H1 (cell line): Measurements from ENCODE around the gene DOP1A. TPM values are rescaled to one million over a fixed set of nuclear protein-coding genes. Genes with fewer than 3 reads are reported as not detected.

Source experiments
- CTCF ChIA-PET: fragments of 300-600 bp; sonication (Branson Sonifier 250); formaldehyde crosslinking; loops from one replicate; lab custom pipeline; 2021; ENCODE audit not compliant: partially characterized antibody; lab: Charles Lee
- POLR2A ChIA-PET: fragments of 300-600 bp; sonication (Branson Sonifier 250); formaldehyde crosslinking; loops from one replicate; lab custom pipeline; 2021; ENCODE audit warnings: inconsistent platforms; ENCODE audit not compliant: partially characterized antibody; lab: Charles Lee
- DNase-seq, 2 experiments: peaks; one replicate each; pipeline versions ENCODE4 v3.0.0 to v3.0.0-alpha.2; 2010 to 2022; ENCODE audit warnings: low spot score in 2 of 2, low read depth in 1 of 2, mixed read lengths in 1 of 2
- FAIRE-seq: peaks from 2 replicates; lab custom pipeline; 2011; peaks lifted over from hg19 to GRCh38; lab: Jason Lieb, UNC
- H2AFZ ChIP-seq: 2 replicates; pipeline ENCODE4 v1.8.1; 2012; ENCODE audit warnings: low read length, inconsistent platforms
- H2AK5ac ChIP-seq: 2 replicates; pipeline ENCODE4 v1.6.1; 2013; ENCODE audit warnings: low read depth, low read length
- H2BK120ac ChIP-seq: replicated peaks from 2 replicates; pipeline ENCODE3; 2013; ENCODE audit warnings: low read depth, low read length, inconsistent platforms
- H2BK12ac ChIP-seq: 2 replicates; pipeline ENCODE4 v1.6.1; 2013; ENCODE audit warnings: low read depth, low read length
- H2BK15ac ChIP-seq: 2 replicates; pipeline ENCODE4 v1.6.1; 2013; ENCODE audit warnings: low read length
- H2BK20ac ChIP-seq: 2 replicates; pipeline ENCODE4 v1.6.1; 2013; ENCODE audit warnings: low read length
- H2BK5ac ChIP-seq: 2 replicates; pipeline ENCODE4 v1.6.1; 2013; ENCODE audit warnings: low read depth, low read length
- H3K14ac ChIP-seq: 2 replicates; pipeline ENCODE4 v1.6.1; 2013; ENCODE audit warnings: inconsistent platforms; ENCODE audit not compliant: insufficient read length
- H3K18ac ChIP-seq: 2 replicates; pipeline ENCODE4 v1.6.1; 2013; ENCODE audit warnings: low read length; ENCODE audit errors: extremely low read depth
- H3K23ac ChIP-seq: 2 replicates; pipeline ENCODE4 v1.6.1; 2013; ENCODE audit warnings: inconsistent platforms; ENCODE audit not compliant: insufficient read length
- H3K23me2 ChIP-seq: 2 replicates; pipeline ENCODE4 v1.6.1; 2013; ENCODE audit warnings: low read depth, low read length
- H3K27ac ChIP-seq: 2 replicates; pipeline ENCODE4 v1.6.1; 2011; ENCODE audit warnings: low read depth, low read length, inconsistent platforms
- H3K27me3 ChIP-seq, 4 experiments: replicated peaks in 1 of 4; 1 replicate in 1 of 4; 2 replicates in 3 of 4; pipeline versions ENCODE4 v1.6.1 to v1.8.1; 2011 to 2013; ENCODE audit warnings: low read length in 3 of 4, mild to moderate bottlenecking in 3 of 4, inconsistent platforms in 2 of 4, mixed read lengths in 2 of 4, moderate library complexity in 1 of 4; ENCODE audit not compliant: control insufficient read depth in 3 of 4, insufficient read depth in 3 of 4; ENCODE audit errors: extremely low read depth in 1 of 4
- H3K36me3 ChIP-seq, 4 experiments: 2 replicates each; pipeline versions ENCODE4 v1.6.1 to v1.8.1; 2011 to 2013; ENCODE audit warnings: mild to moderate bottlenecking in 4 of 4, low read length in 3 of 4, moderate library complexity in 2 of 4, control low read depth in 1 of 4, inconsistent platforms in 1 of 4; ENCODE audit not compliant: insufficient read depth in 4 of 4, control insufficient read depth in 2 of 4
- H3K4ac ChIP-seq: replicated peaks from 2 replicates; pipeline ENCODE3; 2013; ENCODE audit warnings: low read length, low read depth, mixed read lengths, inconsistent platforms; ENCODE audit not compliant: insufficient read length
- H3K4me1 ChIP-seq, 4 experiments: replicated peaks in 1 of 4; 1 replicate in 1 of 4; 2 replicates in 3 of 4; pipeline versions ENCODE4 v1.6.1 to v1.8.1; 2011 to 2013; ENCODE audit warnings: low read length in 3 of 4, inconsistent platforms in 2 of 4, mixed read lengths in 1 of 4; ENCODE audit not compliant: insufficient read depth in 4 of 4, control insufficient read depth in 3 of 4
- H3K4me2 ChIP-seq, 2 experiments: 2 replicates each; pipeline versions ENCODE4 v1.6.1 to v1.8.1; 2011 to 2013; ENCODE audit warnings: low read depth in 2 of 2, low read length in 2 of 2, control low read depth in 1 of 2, inconsistent platforms in 1 of 2, mild to moderate bottlenecking in 1 of 2; ENCODE audit not compliant: insufficient read depth in 1 of 2
- H3K4me3 ChIP-seq, 4 experiments: fragments of 200-600, 300-600 bp in 1 of 4; sonication (generic), shearing (Covaris generic), sonication (Bioruptor Twin) in 1 of 4; 2 replicates each; pipeline versions ENCODE4 v1.5.1 to v1.8.1; 2011 to 2016; ENCODE audit warnings: low read length in 4 of 4, low read depth in 3 of 4, control low read depth in 2 of 4, inconsistent platforms in 2 of 4, mild to moderate bottlenecking in 2 of 4, mixed read lengths in 1 of 4, moderate library complexity in 1 of 4; ENCODE audit not compliant: insufficient read depth in 2 of 4; ENCODE audit errors: extremely low read depth in 1 of 4
- H3K56ac ChIP-seq: replicated peaks from 2 replicates; pipeline ENCODE3; 2013; ENCODE audit warnings: low read depth, mild to moderate bottlenecking, mixed read lengths, low read length, inconsistent platforms; ENCODE audit not compliant: insufficient read length
- H3K79me1 ChIP-seq: 2 replicates; pipeline ENCODE4 v1.6.1; 2013; ENCODE audit warnings: low read depth, low read length, control low read depth
- H3K79me2 ChIP-seq, 2 experiments: 2 replicates each; pipeline versions ENCODE4 v1.6.1 to v1.8.1; 2012 to 2013; ENCODE audit warnings: low read length in 2 of 2, mild to moderate bottlenecking in 2 of 2, inconsistent platforms in 1 of 2; ENCODE audit not compliant: insufficient read depth in 2 of 2, control insufficient read depth in 1 of 2
- H3K9ac ChIP-seq, 4 experiments: replicated peaks in 1 of 4; 1 replicate in 1 of 4; 2 replicates in 3 of 4; pipeline versions ENCODE4 v1.6.1 to v1.8.1; 2011 to 2013; ENCODE audit warnings: low read depth in 3 of 4, low read length in 3 of 4, control low read depth in 2 of 4, mild to moderate bottlenecking in 2 of 4, moderate library complexity in 2 of 4, inconsistent platforms in 1 of 4; ENCODE audit errors: extremely low read depth in 1 of 4
- H3K9me3 ChIP-seq, 2 experiments: 2 replicates each; pipeline versions ENCODE4 v1.6.1 to v1.8.1; 2012 to 2013; ENCODE audit warnings: mild to moderate bottlenecking in 2 of 2, moderate library complexity in 2 of 2, control low read depth in 1 of 2, inconsistent platforms in 1 of 2, low read depth in 1 of 2, low read length in 1 of 2, mixed read lengths in 1 of 2; ENCODE audit not compliant: insufficient read depth in 2 of 2
- H4K20me1 ChIP-seq, 2 experiments: replicated peaks in 1 of 2; 2 replicates each; pipeline versions ENCODE3 to v1.8.1; 2011 to 2013; ENCODE audit warnings: inconsistent platforms in 2 of 2, low read length in 2 of 2, mild to moderate bottlenecking in 1 of 2; ENCODE audit not compliant: insufficient read depth in 2 of 2, control insufficient read depth in 1 of 2
- H4K5ac ChIP-seq: 2 replicates; pipeline ENCODE4 v1.6.1; 2013; ENCODE audit warnings: low read length, low read depth, mixed read lengths, inconsistent platforms; ENCODE audit not compliant: insufficient read length
- H4K8ac ChIP-seq: 2 replicates; pipeline ENCODE4 v1.8.0; 2013; ENCODE audit warnings: mild to moderate bottlenecking, moderate library complexity, low read length, inconsistent platforms; ENCODE audit not compliant: insufficient read depth; ENCODE audit errors: extremely low read depth
- H4K91ac ChIP-seq: replicated peaks from 2 replicates; pipeline ENCODE3; 2013; ENCODE audit warnings: low read length, mixed read lengths, inconsistent platforms; ENCODE audit not compliant: insufficient read length
- BCL11A ChIP-seq, 2 experiments: IDR thresholded peaks; one replicate each; pipeline ENCODE4 v1.6.1; 2011; ENCODE audit warnings: low read depth in 2 of 2, low read length in 2 of 2, mild to moderate bottlenecking in 2 of 2
- BRCA1 ChIP-seq: IDR thresholded peaks from 2 replicates; pipeline ENCODE4 v1.6.1; 2012; ENCODE audit warnings: low read depth, low read length, improper control_type of control experiment
- CHD1 ChIP-seq: IDR thresholded peaks from 2 replicates; pipeline ENCODE4 v1.6.1; 2012; ENCODE audit warnings: low read depth, low read length, improper control_type of control experiment
- EZH2 ChIP-seq: fragments of 200-600 bp; sonication (generic); IDR thresholded peaks from 2 replicates; pipeline ENCODE4 v1.7.1; 2012; ENCODE audit warnings: low read depth, mild to moderate bottlenecking, moderate library complexity, low read length, inconsistent platforms; ENCODE audit not compliant: severe bottlenecking
- FOSL1 ChIP-seq: IDR thresholded peaks from 2 replicates; pipeline ENCODE4 v1.6.1; 2011; ENCODE audit warnings: mild to moderate bottlenecking, low read depth, low read length, moderate library complexity; ENCODE audit not compliant: insufficient read depth
- POU5F1 ChIP-seq: IDR thresholded peaks from 2 replicates; pipeline ENCODE4 v1.6.1; 2011; ENCODE audit warnings: low read depth, mild to moderate bottlenecking, low read length, moderate library complexity
- RAD21 ChIP-seq, 2 experiments: IDR thresholded peaks in 1 of 2; conservative IDR thresholded peaks in 1 of 2; 2 replicates each; pipeline ENCODE4 v1.6.1; 2011; ENCODE audit warnings: low read depth in 2 of 2, low read length in 2 of 2, improper control_type of control experiment in 1 of 2, inconsistent platforms in 1 of 2, mild to moderate bottlenecking in 1 of 2, moderate library complexity in 1 of 2
- SIX5 ChIP-seq: IDR thresholded peaks from 2 replicates; pipeline ENCODE4 v1.6.1; 2011; ENCODE audit warnings: mild to moderate bottlenecking, low read depth, low read length
- SUZ12 ChIP-seq: fragments of 200-600 bp; sonication (generic); IDR thresholded peaks from 2 replicates; pipeline ENCODE4 v1.6.1; 2012; ENCODE audit warnings: mild to moderate bottlenecking, inconsistent platforms, low read length, moderate library complexity, mixed read lengths
- TEAD4 ChIP-seq: IDR thresholded peaks from 2 replicates; pipeline ENCODE4 v1.6.1; 2012; ENCODE audit warnings: low read depth, low read length, inconsistent platforms, mixed read lengths
- YY1 ChIP-seq: IDR thresholded peaks from 2 replicates; pipeline ENCODE4 v1.6.1; 2011; ENCODE audit warnings: low read depth, mild to moderate bottlenecking, low read length
- WGBS, 2 experiments: shearing (Covaris generic) in 1 of 2; methylation state at CpG; one replicate each; pipeline versions ENCODE4 v1.1.6 to v1.1.7; 2013 to 2015; ENCODE audit warnings: low lambda C conversion rate in 2 of 2, mixed read lengths in 2 of 2, inconsistent platforms in 1 of 2, low coverage in 1 of 2, missing lambda C conversion rate in 1 of 2; ENCODE audit not compliant: insufficient replicate concordance in 2 of 2, insufficient coverage in 1 of 2, insufficient read length in 1 of 2; ENCODE audit errors: extremely low coverage in 1 of 2, missing lambda C conversion rate in 1 of 2; 5-methylcytosine and 5-hydroxymethylcytosine counted together
- polyA plus RNA-seq, 7 experiments: library from polyadenylated mRNA; depleted of rRNA in 3 of 7; stranded (reverse) in 5 of 7; unstranded in 2 of 7; fragments of >200 nt in 5 of 7; fragments of 200-250 nt in 2 of 7; gene quantifications; 1 replicate in 5 of 7; 2 replicates in 1 of 7; 4 replicates in 1 of 7; pipeline versions ENCODE4 v1.2.1 to v1.2.3, GENCODE V29; 2011 to 2013; ENCODE audit warnings: missing spikeins in 2 of 7, mixed read lengths in 2 of 7
- total RNA-seq: library from RNA; stranded (reverse); fragmentation: NEBNext Ultra II Directional; extraction: Animal tissue kit (Norgen Biotek cat#: 25700); gene quantifications from 2 replicates; pipeline ENCODE4 v1.2.1, GENCODE V29; 2021

Gene DOP1A
- total and polyA plus RNA-seq, 2 of the 8 experiments (the other 6 are each of a cell fraction or from before 2014, with no cell fraction given), result 7.5 to 14.7 TPM

- no peak overlapping the region for H3K27ac ChIP-seq
- H3K9ac ChIP-seq, result no peak overlapping the region
- no peak overlapping the region for H4K5ac ChIP-seq
- no peak overlapping the region for H3K4me2 ChIP-seq
- POLR2A ChIA-PET, result no interaction called here
- H4K91ac ChIP-seq, result no peak overlapping the region
- H3K79me2 ChIP-seq, result no peaks in the 10 kb centered on the region
- H4K8ac ChIP-seq, result no peak overlapping the region
- H3K23me2 ChIP-seq, result no peaks in the 10 kb centered on the region
- H2BK15ac ChIP-seq, result no peak overlapping the region
- FAIRE-seq (no peak), DNase-seq (no peak)
- H3K14ac ChIP-seq, result no peak overlapping the region
- H2BK20ac ChIP-seq, result no peak overlapping the region
- H3K4ac ChIP-seq, result no peak overlapping the region
- no peak overlapping the region for H2BK5ac ChIP-seq
- H3K36me3 ChIP-seq, result peaks cover 0 to 60% (median 14%) of the 10 kb centered on the region in 4 experiments; a peak in 5 of 8 replicates
- no peak overlapping the region for H3K56ac ChIP-seq
- no peak overlapping the region for H3K4me3 ChIP-seq
- peaks cover 0 to 1% (median 0%) of the 10 kb centered on the region in 4 experiments; a peak in 1 of 7 replicates for H3K27me3 ChIP-seq
- no peaks in the 10 kb centered on the region for H3K4me1 ChIP-seq
- no peaks in the 10 kb centered on the region for H3K79me1 ChIP-seq
- CTCF ChIA-PET, result interaction anchor here (1.0 kb wide), 1 partner anchor 11 kb away, joined by 3 read pairs; no protein-coding TSS in a partner anchor
- H3K9me3 ChIP-seq, result no peaks in the 10 kb centered on the region
- no peak overlapping the region for H2AK5ac ChIP-seq
- peaks cover 0 to 2% of the 10 kb centered on the region in 2 experiments for H4K20me1 ChIP-seq
- no peak overlapping the region for H2BK120ac ChIP-seq
- H2BK12ac ChIP-seq, result no peak overlapping the region
- no peak overlapping the region for H3K23ac ChIP-seq
- H2AFZ ChIP-seq, result no peak overlapping the region
- H3K18ac ChIP-seq, result no peak overlapping the region
- 89% methylated on average over 2 of the region's 2 CpGs; no CpG with 5 or more reads in 1 of the 2 experiments for WGBS, 2 experiments
- TF ChIP-seq BCL11A (IDR thresholded peaks at IDR 0.05; ENCODE audit: low read depth in 2 of 2, low read length in 2 of 2) (no peak), SIX5 (no peak), RAD21 (IDR thresholded peaks at IDR 0.05 in 1 of 2, conservative IDR thresholded peaks at IDR 0.05 in 1 of 2; ENCODE audit: low read depth in 2 of 2, low read length in 2 of 2) (no peak), SUZ12 (no peak), YY1 (no peak), FOSL1 (no peak), CHD1 (no peak), BRCA1 (no peak), TEAD4 (no peak), EZH2 (no peak), POU5F1 (no peak)
These were observed 88.3 kb downstream of the DOP1A start for GRCh38 chr6:83155794-83156193.
